ENCODE measurements around the gene ATG7.

ATG7 gene

GRCh38 chr3:11271986-11272904, at the start of gene ATG7:
Gene ATG7, plus strand, starts transcription at chr3:11272397. Its CDS starts 26,299 bp downstream, at chr3:11298696.
- peak; percentile 89 for DNase-seq (ENCODE audit: low spot score)

GRCh38 chr3:11224010-11224409, 48.2 kb upstream of the ATG7 start:
- no peak for DNase-seq (ENCODE audit: low spot score)

GRCh38 chr3:11224870-11225229, 47.3 kb upstream of the ATG7 start:
- no peak for DNase-seq (ENCODE audit: low spot score)

GRCh38 chr3:11226042-11226370, 46.2 kb upstream of the ATG7 start:
- DNase-seq (ENCODE audit: low spot score): no peak

- no peak for DNase-seq (ENCODE audit: low spot score)
These were observed 44.2 kb upstream of the ATG7 start for GRCh38 chr3:11228041-11228440.

GRCh38 chr3:11230125-11230524, 42.1 kb upstream of the ATG7 start:
- DNase-seq (ENCODE audit: low spot score): no peak

- DNase-seq (ENCODE audit: low spot score): no peak
These were observed 41.4 kb upstream of the ATG7 start for GRCh38 chr3:11230832-11231231.

GRCh38 chr3:11235385-11235784, 36.8 kb upstream of the ATG7 start:
- DNase-seq (ENCODE audit: low spot score): no peak

GRCh38 chr3:11236588-11237461, 35.4 kb upstream of the ATG7 start:
- DNase-seq (ENCODE audit: low spot score): peak; percentile 65

GRCh38 chr3:11238060-11238459, 34.1 kb upstream of the ATG7 start:
- no peak for DNase-seq (ENCODE audit: low spot score)

- DNase-seq (ENCODE audit: low spot score): no peak
These were observed 33.3 kb upstream of the ATG7 start for GRCh38 chr3:11238880-11239279.

GRCh38 chr3:11239796-11240195, 32.4 kb upstream of the ATG7 start:
- no peak for DNase-seq (ENCODE audit: low spot score)

GRCh38 chr3:11240496-11240895, 31.7 kb upstream of the ATG7 start:
- no peak for DNase-seq (ENCODE audit: low spot score)

- DNase-seq (ENCODE audit: low spot score): no peak
These were observed 28.0 kb upstream of the ATG7 start for GRCh38 chr3:11244121-11244677.

- DNase-seq (ENCODE audit: low spot score): no peak
These were observed 26.9 kb upstream of the ATG7 start for GRCh38 chr3:11245276-11245675.

- DNase-seq (ENCODE audit: low spot score): no peak
These were observed 26.2 kb upstream of the ATG7 start for GRCh38 chr3:11245827-11246662.

GRCh38 chr3:11246663-11246970, 25.6 kb upstream of the ATG7 start:
- DNase-seq (ENCODE audit: low spot score): no peak

GRCh38 chr3:11247362-11247761, 24.8 kb upstream of the ATG7 start:
- no peak for DNase-seq (ENCODE audit: low spot score)

GRCh38 chr3:11248596-11248995, 23.6 kb upstream of the ATG7 start:
- DNase-seq (ENCODE audit: low spot score): no peak

GRCh38 chr3:11250902-11251806, 21.0 kb upstream of the ATG7 start:
- DNase-seq (ENCODE audit: low spot score): no peak

GRCh38 chr3:11251807-11252176, 20.4 kb upstream of the ATG7 start:
- DNase-seq (ENCODE audit: low spot score): no peak
